Measurements from ENCODE around the gene B4GALT5.
"Not testable (repeated sequence)": the region's sequence is repeated elsewhere in the genome, so short reads cannot be mapped to it uniquely, and the experiment has no call there.

Gene B4GALT5

DNA sequence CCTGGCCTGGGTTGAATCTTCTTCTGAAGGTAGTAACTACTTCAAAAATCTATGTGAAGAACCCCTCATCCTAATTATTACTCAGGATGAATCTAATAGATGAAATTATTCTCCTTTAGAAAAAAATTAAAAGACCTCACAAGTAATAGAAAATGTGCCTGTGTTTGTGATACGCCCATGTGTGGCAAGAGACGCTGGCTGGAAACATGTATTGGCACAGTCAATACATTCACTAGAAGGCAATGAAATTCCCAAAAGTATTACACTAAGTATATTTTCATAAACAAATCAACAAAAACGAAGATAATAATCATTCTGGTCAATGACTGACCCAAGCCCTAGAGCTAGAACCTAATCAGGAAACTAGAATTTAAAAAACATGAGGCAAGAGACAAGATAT lies 64.0 kb downstream of the B4GALT5 start:
- no peak for DNase-seq

DNA sequence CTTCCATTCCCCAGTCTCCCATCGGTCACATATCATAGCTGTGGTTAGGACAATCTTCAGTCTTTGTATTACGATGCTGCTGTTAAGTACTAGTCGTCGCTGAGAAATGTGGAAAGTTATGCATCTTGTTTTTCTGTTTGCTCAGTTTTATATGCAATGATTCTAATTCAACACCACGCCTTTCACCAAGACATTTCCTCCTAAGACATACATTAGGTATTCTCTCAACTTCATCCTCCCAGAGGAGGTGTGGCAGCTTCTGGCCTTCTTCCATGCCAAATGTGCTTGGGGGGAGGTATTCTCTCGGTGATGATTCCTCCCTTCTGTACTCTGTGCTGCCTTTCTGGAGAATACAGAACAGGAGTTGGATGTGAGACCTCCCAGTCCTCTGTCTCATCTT lies 66.1 kb downstream of the B4GALT5 start:
- DNase-seq, result no peak

DNA sequence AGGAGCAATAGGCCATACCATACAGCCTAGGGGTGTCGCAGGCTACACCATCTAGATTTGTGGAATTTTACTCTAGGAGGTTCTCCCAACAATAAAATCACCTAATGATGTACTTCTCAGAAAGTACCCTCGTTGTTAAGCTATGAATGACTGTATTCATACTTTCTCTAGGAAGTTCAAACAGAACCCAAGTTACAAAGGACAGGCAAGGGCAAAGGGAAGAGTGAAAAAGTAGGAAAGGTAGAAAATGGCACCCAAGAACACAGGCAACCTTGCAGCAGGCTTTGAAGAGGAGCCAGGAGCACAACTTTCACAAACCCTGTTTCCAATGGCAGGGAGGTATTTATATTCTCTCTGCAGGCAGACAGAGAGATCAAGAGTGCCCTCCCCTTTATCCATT lies 67.2 kb downstream of the B4GALT5 start:
- DNase-seq, result no peak

DNA sequence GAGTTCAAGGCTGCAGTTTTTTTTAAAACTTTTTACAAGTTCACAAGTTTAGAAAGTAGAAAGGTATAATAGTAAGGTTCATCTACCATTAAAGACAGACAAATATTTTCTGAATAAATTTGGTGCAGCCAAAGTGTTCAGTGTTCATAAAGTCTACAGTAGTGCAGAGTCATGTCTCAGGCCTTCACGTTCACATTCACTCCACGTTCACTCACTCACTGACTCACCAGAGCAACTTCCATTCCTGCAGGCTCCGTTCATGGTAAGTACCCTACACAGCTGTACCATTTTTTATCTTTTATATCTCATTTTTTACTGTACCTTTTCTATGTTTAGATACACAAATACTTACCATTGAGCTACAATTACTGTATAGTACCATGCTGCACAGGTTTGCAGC lies 67.6 kb downstream of the B4GALT5 start:
- DNase-seq, result no peak

DNA sequence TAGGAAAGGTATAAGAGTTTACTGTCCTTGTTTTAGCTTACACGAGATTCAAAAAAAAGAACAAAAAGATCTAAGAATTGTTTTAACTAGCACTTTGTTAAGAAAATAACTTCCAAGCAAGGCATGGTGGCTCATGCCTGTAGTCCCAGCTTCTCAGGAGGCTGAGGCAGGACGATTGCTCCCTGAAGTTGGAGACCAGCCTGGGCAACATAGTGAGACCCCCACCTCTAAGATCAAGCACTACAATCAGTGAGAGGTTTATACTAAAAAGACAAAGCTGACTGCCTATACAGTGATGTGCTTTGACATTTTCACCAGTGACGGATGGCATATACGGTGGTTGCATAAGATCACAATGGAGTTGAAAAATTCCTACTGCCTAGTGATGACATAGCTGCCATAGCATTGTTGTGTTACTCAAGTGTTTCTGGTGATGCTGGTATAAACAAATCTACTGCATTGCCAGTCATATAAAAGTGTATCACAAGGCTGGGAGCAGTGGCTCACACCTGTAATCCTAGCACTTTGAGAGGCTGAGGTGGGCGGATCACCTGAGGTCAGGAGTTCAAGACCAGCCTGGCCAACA lies 68.6 kb downstream of the B4GALT5 start:
- DNase-seq, result no peak

DNA sequence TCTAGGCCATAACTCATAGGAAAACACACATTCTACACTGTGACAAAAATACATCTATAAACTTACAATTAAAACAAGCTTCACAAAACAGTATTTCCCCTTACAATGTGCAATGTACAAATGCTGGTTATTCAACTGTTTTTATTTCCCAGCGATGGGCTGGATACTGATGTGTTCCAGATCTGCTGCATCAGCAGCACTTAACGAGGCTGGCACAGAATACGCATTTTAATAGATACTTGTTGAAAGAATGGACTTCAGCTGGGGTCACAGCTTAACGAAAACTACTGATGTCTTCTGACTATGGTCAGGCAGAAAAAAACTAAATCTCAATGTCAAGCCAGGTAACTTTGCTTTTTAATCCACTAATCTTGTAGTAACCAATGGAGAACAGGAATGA lies 70.9 kb downstream of the B4GALT5 start:
- DNase-seq, result no peak

DNA sequence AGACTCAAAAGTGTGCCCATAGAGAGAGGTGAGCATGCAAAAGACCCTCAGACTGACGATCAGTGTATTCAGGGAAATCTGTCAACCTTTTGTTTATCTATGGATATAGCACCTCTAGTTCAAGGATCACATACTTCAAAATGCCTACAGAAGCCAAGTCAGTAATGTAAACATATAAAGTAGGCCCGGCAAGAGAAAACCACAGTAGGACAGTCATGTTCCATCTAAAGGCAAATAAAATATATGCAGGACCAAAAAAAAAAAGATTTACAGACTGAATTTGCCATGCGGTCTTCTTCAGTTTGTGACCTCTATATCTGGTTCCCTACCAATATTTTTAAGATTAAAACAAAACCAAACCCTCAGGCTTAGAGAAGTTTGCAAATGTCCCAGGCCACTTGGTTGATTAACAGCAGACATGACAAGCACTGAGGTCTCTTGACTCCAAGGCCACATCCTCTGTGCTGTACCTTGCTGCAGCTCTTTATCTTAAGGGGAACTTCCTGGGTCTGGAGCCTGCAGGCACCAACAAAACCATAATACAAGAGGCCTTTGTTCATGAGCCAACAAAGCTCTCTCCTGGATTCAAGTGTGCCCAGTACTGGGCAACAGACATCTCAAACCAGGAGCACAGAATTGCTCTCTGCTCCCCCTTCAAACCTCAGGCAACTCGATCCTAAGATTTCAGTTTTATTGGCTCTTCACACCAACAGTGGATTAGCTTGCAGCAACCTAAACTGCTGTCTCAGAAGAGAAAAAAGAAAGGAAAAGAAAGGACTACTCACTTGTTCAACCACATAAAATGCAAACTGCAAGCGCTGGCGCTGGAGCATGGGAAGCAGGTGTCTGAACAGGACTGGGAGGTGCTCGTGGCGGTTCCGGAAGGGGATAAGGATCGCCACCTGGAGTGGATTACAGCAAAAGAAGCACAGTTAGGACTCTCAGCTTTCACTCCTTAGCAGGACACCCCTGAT lies 71.7 kb downstream of the B4GALT5 start:
- no peak for DNase-seq

DNA sequence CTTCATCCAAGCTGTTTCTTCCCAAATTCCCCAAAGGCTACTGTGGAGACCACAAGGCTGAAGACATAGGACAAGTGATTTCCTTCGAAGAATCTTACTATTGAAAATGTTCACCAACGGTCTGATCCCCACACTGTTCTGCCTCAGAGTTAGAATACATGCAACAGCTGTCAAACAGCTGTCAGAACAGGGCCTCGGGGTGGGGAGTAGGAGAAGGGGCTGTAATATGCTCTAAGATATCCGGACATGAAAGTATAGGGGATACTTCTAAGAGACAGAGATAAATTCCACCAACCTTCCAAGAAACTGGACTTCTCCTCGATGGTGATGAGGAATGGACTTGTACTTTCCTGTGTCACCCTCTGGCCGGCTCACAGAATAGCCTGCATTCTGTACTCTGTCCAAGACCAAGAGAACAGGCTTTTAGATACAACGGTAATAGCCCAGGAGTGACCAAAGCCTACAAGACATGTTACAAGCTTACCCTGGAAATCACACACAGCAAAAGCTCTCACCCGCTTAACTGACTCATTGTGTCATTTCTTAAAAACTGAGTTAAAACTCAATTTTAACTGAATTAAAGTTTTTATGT lies 76.5 kb downstream of the B4GALT5 start:
- no peak for DNase-seq

DNA sequence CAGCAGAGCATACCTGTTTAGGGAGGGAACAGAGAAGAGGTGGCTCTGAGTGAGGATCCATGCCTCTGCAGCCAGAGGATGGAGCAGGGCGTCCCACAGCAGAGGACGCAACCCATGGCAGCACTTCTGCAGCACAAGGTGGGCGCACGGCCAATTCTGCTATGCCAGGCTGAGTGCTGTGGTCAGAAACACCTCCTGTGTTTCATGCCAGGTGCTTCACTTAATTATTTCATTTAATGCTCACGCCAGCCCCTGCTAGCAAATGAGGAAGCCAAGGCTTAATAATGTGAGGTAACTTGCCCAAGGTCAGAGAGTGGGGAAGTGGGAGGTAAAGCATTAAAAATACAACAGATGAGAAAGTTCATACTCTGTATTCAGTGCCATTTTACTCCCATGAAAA lies 77.2 kb downstream of the B4GALT5 start:
- no peak for DNase-seq

DNA sequence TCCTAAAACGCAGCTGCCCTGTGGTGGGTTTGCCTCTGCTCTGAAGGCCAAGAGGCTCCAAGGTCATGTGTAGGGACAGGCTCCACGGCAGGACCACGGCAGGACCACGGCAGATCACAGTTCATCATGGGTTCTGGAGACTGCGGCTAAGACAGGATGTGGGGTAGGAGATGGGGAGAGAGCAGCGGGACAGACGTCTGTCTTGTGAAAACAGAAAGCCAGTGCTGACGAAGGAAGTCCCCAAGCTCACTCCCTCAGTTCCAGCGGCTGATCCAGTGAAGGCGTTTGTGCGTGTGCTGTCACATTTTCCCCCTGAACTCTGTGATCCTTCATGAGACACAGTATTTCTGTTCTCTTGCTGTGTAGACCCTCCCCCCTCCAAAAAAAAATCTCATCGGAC lies 77.8 kb downstream of the B4GALT5 start:
- no peak for DNase-seq

DNA sequence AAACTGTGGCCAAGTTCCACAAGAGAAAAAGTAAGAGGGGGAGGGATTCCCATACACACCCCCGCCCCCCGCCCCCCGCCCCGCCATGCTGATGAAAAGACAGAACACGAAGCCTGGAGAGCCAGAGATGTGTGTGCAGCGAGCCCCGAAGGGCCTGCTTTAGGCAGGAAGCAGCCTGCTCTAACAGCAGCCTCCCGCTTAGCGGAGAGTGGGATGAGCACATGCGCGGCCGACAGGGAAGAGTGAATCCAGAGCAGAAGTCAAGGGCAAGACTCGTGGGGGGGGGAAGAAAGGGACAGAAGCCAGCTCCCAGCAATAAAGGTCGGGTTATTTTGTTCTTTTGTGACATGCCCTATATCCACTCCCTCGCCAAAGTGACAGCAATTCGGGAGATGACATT lies 78.5 kb downstream of the B4GALT5 start:
- DNase-seq, result peak; percentile 10

DNA sequence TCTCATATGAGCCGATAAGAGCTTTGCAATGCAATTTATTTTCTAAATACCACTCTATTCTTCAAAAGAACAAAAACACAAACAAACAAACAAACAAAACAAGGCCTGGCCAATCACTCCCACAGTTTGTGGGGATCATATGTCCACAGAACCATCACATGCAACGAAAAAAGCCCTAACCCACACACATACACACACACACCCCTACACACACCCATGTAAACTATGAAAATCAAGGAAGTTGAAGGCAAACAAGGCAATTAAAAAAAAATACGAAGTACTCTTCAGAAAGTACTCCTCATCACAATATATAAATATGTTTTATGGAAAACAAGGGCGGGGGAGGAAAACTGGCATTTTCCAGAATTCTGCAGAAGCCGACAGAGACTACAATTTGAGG lies 79.6 kb downstream of the B4GALT5 start:
- no peak for DNase-seq

DNA sequence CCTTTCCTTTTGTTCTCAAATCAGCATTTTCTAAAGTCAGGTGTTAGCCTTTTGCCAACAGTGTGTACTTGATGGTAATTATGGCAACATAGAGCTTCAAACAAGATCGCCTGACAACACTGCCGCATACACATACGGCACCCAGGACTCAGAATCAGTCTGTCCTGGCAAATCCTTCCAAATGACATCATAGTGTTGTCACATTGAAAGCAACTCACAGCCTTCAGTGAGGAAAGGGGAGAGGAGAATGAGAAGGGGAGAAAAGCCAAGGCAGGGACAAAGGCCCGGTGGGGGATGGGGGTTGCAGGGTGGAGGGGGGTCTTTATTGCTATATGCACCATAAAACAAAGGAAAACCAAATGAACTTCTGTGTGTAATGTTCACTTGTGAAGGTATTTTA lies 80.0 kb downstream of the B4GALT5 start:
- DNase-seq, result no peak

DNA sequence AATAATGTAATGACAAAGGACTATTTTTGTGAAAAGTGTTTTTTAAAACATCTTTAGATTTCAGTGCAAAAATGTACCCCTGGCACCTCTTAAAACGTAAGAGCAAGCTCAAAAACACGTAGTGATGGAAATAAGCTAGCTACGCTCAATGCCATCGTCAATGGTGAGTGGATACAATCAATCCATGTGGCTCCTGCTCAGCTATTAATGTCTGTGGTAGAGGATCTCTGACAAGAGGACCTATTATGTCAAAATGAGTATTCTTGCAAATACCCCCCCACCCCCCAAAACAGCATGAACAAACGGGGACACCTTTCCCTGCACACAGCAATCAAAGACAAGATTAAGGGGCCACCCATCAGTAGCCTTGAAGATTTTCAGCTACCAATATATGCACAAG lies 80.7 kb downstream of the B4GALT5 start:
- no peak for DNase-seq

DNA sequence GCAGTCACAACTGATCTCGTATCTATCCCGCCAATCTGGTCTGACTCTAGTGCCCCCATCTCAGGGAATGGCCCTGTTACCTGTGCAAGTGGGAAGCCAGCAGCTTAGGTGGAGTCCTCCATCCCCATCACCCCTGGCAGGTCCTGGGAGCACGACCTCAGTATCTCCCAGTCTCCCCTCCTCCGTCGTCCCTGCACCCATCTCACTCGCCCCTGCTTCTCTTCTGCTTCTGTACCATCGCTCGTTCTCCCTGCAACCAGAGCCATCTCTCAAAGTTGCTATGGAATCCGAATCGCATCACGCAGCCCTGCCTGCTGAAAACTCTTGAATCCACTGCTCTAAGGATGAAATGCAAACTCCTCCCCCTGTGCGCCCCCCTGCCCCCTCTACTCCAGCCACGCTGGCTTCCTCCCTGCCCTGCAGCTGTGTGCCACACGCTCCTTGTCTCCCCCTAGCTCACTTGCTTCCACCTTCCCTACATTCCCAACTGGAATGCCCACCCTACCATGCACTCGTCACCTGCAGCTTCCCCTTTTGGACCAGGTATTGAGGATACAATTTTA lies 81.7 kb downstream of the B4GALT5 start:
- no peak for DNase-seq

DNA sequence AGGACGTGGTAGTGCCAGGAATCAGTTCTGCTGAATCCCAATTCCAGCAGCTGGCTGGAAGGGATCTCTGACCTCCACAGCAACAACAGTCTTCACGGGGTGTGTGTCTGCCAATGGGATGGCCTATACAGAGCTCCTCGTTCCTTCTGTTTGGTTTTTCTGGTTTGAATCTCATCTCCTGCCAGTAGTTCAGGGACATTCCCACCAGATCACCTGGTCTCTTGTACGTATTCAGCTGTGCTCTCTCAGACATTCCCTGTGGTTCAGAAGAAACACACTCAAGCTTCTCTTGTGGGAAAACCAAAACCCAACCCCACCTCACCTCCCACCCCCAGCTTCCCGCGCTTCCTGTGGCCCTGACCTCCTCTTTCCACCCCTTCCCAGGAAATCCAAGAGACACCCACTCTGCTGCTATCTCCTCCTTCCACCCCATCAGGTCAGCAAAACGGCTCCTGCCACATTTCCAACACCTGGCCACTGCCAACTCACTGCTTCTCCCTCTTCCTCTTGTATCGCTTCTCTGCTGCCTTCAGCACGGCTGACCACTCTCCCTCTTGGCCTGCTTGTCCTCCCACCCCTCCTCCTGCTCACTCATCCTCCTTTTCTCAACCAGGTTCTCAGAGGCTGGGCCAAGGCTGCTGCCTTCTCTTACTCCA lies 82.5 kb downstream of the B4GALT5 start:
- DNase-seq, result no peak

DNA sequence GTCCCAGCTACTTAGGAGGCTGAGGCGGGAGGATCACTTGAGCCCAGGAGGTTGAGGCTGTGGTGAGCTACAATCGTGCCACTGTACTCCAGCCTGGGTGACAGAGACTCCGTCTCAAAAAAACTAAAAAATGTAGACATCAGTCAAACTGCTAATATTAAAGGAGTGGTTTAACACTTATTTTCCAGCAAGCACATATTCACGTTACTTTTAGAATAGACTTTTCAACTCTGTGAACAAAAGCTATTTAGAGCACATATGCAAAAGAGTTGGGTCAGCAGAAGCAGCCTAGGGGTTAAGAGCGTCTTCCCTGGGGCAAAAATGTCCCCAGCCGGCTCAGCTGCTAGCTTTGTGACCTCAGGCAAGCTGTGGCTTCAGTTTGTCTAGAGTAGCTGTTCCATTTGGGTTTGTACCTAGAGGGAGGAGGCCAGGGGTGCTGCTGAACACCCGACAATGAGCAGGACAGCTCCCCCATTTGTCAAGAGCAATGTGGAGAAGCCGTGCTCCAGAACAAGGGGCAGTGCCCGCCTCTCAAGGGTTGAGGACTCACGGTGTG lies 83.2 kb downstream of the B4GALT5 start:
- no peak for DNase-seq

DNA sequence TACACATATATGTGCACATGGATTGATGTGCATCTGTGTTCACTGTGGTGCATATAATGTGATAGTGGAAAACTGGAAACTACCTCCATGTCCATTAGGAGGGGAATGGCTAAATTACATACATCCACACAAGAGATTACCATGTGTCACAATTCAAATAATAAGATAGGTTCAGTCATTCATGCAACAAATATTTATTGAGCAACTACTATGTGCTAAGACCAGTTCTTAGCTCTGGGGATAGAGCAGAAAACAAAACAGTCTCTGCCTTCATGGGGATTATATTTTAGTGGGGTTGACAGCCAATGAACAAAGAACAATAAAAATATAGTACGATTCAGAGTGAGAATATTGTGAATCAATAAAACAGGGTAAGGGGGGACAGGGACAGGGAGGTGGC lies 84.1 kb downstream of the B4GALT5 start:
- no peak for DNase-seq

DNA sequence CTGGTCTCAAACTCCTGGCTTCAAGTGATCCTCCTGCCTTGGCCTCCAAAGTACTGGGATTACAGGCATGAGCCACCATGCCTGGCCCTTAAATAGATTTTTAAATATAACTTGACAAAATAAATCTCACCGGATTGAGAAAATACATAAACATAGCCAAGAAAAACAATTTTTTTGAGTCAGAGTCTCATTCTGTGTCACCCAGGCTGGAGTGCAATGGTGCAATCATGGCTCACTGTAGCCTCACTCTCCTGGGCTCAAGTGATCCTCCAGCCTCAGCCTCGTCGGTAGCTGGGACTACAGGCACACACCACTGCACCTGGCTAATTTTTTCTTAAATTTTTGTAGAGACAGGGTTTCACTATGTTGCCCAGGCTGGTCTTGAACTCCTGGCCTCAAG lies 85.4 kb downstream of the B4GALT5 start:
- not testable (repeated sequence) for DNase-seq

DNA sequence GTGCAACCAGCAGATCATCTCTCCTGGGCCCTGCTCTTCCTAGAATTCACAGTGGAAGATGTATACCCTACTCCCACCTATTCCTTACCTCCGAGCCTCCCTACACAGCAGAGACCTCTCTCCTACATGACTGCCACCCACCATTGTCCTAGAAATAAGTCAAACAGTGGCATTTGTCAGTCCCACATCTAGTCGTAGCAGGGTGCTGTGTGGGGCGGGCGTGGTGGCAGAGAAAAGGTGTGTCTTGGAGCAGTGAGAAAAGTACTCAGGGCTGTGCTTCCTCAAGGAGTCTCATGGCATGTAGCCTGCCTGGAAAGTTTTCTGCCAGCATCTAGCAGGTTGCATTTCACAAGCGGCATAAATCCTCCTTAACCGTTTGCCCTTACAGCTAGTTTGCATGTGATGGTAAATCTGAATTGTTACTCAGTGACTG lies 86.3 kb downstream of the B4GALT5 start:
- no peak for DNase-seq

DNA sequence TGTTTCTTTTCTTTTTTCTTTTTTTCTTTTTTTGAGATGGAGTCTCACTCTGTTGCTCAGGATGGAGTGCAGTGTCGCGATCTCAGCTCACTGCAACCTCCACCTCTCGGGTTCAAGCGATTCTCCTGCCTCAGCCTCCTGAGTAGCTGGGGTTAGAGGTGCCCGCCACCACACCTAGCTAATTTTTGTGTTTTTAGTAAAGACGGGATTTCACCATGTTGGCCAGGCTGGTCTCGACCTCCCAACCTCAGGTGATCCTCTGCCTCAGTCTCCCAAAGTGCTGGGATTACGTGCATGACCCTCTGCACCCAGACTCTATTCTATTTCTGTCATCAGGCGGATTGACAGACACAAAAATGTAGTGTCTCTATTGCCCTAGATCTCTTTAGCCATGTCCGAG lies 88.7 kb downstream of the B4GALT5 start:
- DNase-seq, result not testable (repeated sequence)

DNA sequence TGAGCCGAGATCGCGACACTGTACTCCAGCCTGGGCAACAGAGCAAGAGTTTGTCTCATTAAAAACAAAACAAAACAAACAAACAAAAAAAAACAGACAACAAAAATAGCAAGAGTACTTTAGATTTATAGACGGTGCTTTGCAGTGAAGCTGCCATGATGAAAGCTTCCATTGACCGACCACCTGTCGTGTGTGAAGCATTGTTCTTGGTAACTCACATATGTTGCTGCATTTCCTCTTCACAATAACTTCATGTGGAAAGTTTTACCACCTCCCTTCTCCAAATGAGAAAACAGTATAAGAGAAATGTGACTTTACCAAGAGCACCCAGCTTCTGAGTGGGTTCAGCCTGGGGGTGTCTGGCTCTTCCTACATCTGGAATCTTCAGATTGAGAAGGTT lies 89.4 kb downstream of the B4GALT5 start:
- DNase-seq, result no peak

DNA sequence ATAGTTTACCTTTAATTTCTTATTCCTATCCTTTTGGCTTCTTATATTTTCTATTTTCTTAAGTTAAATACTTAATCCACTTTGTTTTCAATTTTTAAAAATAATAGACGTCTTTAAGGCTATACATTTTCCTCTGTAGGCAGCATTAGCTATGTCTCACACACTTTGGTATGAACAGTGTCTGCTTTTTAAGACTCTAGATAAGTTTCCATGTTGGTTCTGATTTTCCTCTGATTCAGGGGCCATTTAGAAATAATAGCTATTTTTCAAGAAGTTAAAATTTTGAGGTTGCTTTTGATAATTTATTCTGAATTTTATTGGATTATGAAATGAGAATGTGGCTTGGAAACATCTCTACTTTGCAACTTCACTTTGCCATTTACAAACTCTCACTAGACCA lies 91.4 kb downstream of the B4GALT5 start:
- no peak for DNase-seq

All from NCI-H2227 treated with DMSO at 0.1 percent for 48 hours (cell line).